Endothelial cell of umbilical vein (primary cell): ENCODE results near the gene ZNF678. TPM values are rescaled to one million over a fixed set of nuclear protein-coding genes. Genes with fewer than 3 reads are reported as not detected.

ENCODE experiments used
- BruUV-seq: library from RNA; stranded (reverse); fragments of 400-500 nt; replicated peaks from 2 replicates; lab custom pipeline; 2021; lab: Mats Ljungman, UMichigan
- CTCF ChIA-PET: fragments of 300-600, 350-600 bp; sonication (Branson Sonifier 250); formaldehyde crosslinking; loops from one replicate; lab custom pipeline; 2021; ENCODE audit warnings: antibody characterized with exemption, inconsistent platforms; lab: Charles Lee
- POLR2A ChIA-PET: fragments of 300-600, 350-600 bp; sonication (Branson Sonifier 250); formaldehyde crosslinking; loops from one replicate; lab custom pipeline; 2021; ENCODE audit warnings: antibody characterized with exemption, inconsistent platforms; lab: Charles Lee
- DNase-seq: peaks from one replicate; pipeline ENCODE4 v3.0.0-alpha.2; 2011; ENCODE audit warnings: low read depth, low spot score
- FAIRE-seq: peaks from 2 replicates; lab custom pipeline; 2011; peaks lifted over from hg19 to GRCh38; lab: Jason Lieb, UNC
- H2AFZ ChIP-seq: 2 replicates; pipeline ENCODE4 v1.6.0; 2012; ENCODE audit warnings: low read depth, low read length, control low read depth, inconsistent platforms
- H3K27ac ChIP-seq: 2 replicates; pipeline ENCODE4 v1.5.1; 2011; ENCODE audit warnings: low read depth, mild to moderate bottlenecking, control low read depth, low read length, moderate library complexity; ENCODE audit not compliant: insufficient read depth
- H3K27me3 ChIP-seq, 2 experiments: 2 replicates each; pipeline versions ENCODE4 v1.6.0 to v1.6.1; 2011; ENCODE audit warnings: low read length in 2 of 2, mixed read lengths in 1 of 2; ENCODE audit not compliant: control insufficient read depth in 2 of 2, insufficient read depth in 2 of 2
- H3K36me3 ChIP-seq, 2 experiments: 2 replicates in 1 of 2; 3 replicates in 1 of 2; pipeline ENCODE4 v1.5.1; 2011; ENCODE audit warnings: low read length in 2 of 2, mild to moderate bottlenecking in 1 of 2, moderate library complexity in 1 of 2; ENCODE audit not compliant: control insufficient read depth in 2 of 2, insufficient read depth in 2 of 2; ENCODE audit errors: extremely low read depth in 1 of 2
- H3K4me1 ChIP-seq: 3 replicates; pipeline ENCODE4 v1.5.1; 2011; ENCODE audit warnings: mild to moderate bottlenecking, low read length; ENCODE audit not compliant: control insufficient read depth, insufficient read depth; ENCODE audit errors: extremely low read depth
- H3K4me2 ChIP-seq: 2 replicates; pipeline ENCODE4 v1.6.1; 2011; ENCODE audit warnings: low read length, control low read depth, mixed read lengths; ENCODE audit not compliant: insufficient read depth
- H3K4me3 ChIP-seq, 3 experiments: fragments of 200-600 bp in 1 of 3; sonication (generic), shearing (Covaris generic) in 1 of 3; replicated peaks in 1 of 3; 2 replicates each; pipeline ENCODE4 v1.5.1; 2011 to 2016; ENCODE audit warnings: control low read depth in 3 of 3, low read length in 3 of 3, mild to moderate bottlenecking in 2 of 3, inconsistent platforms in 1 of 3, low read depth in 1 of 3, moderate library complexity in 1 of 3; ENCODE audit not compliant: insufficient read depth in 1 of 3
- H3K79me2 ChIP-seq: 2 replicates; pipeline ENCODE4 v1.6.0; 2012; ENCODE audit warnings: low read length, inconsistent platforms; ENCODE audit not compliant: control insufficient read depth, insufficient read depth
- H3K9ac ChIP-seq: replicated peaks from 2 replicates; pipeline ENCODE3; 2011; ENCODE audit warnings: low read length, control low read depth; ENCODE audit not compliant: insufficient read depth; ENCODE audit errors: extremely low read depth
- H3K9me1 ChIP-seq: replicated peaks from 3 replicates; pipeline ENCODE4 v1.6.0; 2011; ENCODE audit warnings: mild to moderate bottlenecking, low read length; ENCODE audit not compliant: control insufficient read depth, insufficient read depth; ENCODE audit errors: extremely low read depth
- H3K9me3 ChIP-seq: replicated peaks from 2 replicates; pipeline ENCODE4 v1.5.1; 2012; ENCODE audit warnings: low read length, inconsistent platforms; ENCODE audit not compliant: control insufficient read depth, insufficient read depth
- H4K20me1 ChIP-seq: replicated peaks from 2 replicates; pipeline ENCODE3; 2011; ENCODE audit warnings: mild to moderate bottlenecking, low read length; ENCODE audit not compliant: control insufficient read depth, insufficient read depth; ENCODE audit errors: extremely low read depth
- EZH2 ChIP-seq: IDR thresholded peaks from 2 replicates; pipeline ENCODE4 v1.6.1; 2012; ENCODE audit warnings: borderline replicate concordance, low read depth, mild to moderate bottlenecking, moderate library complexity, low read length, inconsistent platforms; ENCODE audit not compliant: severe bottlenecking
- FOS ChIP-seq: IDR thresholded peaks from 2 replicates; pipeline ENCODE4 v1.6.1; 2011; ENCODE audit warnings: mild to moderate bottlenecking, low read length, moderate library complexity, borderline replicate concordance; ENCODE audit not compliant: insufficient read depth
- GATA2 ChIP-seq: IDR thresholded peaks from 2 replicates; pipeline ENCODE4 v1.7.0; 2011; ENCODE audit warnings: low read depth, mild to moderate bottlenecking, moderate library complexity, mixed read lengths, low read length; ENCODE audit not compliant: insufficient read length, insufficient read depth
- JUN ChIP-seq: IDR thresholded peaks from 2 replicates; pipeline ENCODE4 v1.6.1; 2011; ENCODE audit warnings: borderline replicate concordance, low read depth; ENCODE audit not compliant: insufficient read length, insufficient read depth
- MYC ChIP-seq: IDR thresholded peaks from one replicate; pipeline ENCODE4 v1.6.1; 2011; ENCODE audit warnings: mild to moderate bottlenecking, low read depth, low read length
- POLR2A ChIP-seq: IDR thresholded peaks from 2 replicates; pipeline ENCODE4 v1.6.1; 2012; ENCODE audit warnings: low read depth, mild to moderate bottlenecking, control low read depth, low read length
- POLR2AphosphoS5 ChIP-seq: IDR thresholded peaks from 2 replicates; pipeline ENCODE4 v1.6.1; 2012; ENCODE audit warnings: low read depth, mild to moderate bottlenecking, control low read depth, low read length, moderate library complexity; ENCODE audit not compliant: insufficient read depth
- dilution Hi-C: fragments of 300-500 bp; cut with MboI; formaldehyde crosslinking; loops from one replicate; pipeline ENCODE4 v1.15.0; 2019; ENCODE audit warnings: low sequenced_read_pairs; ENCODE audit not compliant: extremely low pct_ligation_motif_present
- intact Hi-C: fragments of 100-400 bp; cut with micrococcal nuclease; formaldehyde crosslinking; loops from one replicate; pipeline ENCODE4 v1.10.0; 2022
- polyA plus RNA-seq, 4 experiments: library from polyadenylated mRNA; depleted of rRNA in 3 of 4; stranded (reverse) in 3 of 4; unstranded in 1 of 4; fragments of >200 nt; gene quantifications; 2 replicates each; pipeline versions ENCODE4 v1.2.1 to v1.2.3, GENCODE V29; 2011 to 2012; ENCODE audit warnings: missing spikeins in 1 of 4
- total RNA-seq: library from RNA; stranded (reverse); gene quantifications from 2 replicates; pipeline ENCODE4 v1.2.3, GENCODE V29; 2021
- TF ChIP-seq, protein P1 (sequence below): IDR thresholded peaks from 2 replicates; pipeline ENCODE4 v1.6.1; 2011; ENCODE audit not compliant: insufficient read depth, insufficient read length
- TF ChIP-seq, protein P2 (sequence below), 2 donors: IDR thresholded peaks; 1 replicate in 1 of 2; 2 replicates in 1 of 2; pipeline ENCODE4 v1.5.1; 2011; ENCODE audit warnings: low read length in 2 of 2, mild to moderate bottlenecking in 2 of 2, moderate library complexity in 2 of 2, control low read depth in 1 of 2, inconsistent platforms in 1 of 2, low read depth in 1 of 2; ENCODE audit not compliant: insufficient read depth in 1 of 2; ENCODE audit errors: extremely low read depth in 1 of 2

Gene ZNF678
- total and polyA plus RNA-seq, 2 donors (not counting 3 experiments of a cell fraction or from before 2014, with no cell fraction given) = 2.1 to 7.7 TPM

DNA sequence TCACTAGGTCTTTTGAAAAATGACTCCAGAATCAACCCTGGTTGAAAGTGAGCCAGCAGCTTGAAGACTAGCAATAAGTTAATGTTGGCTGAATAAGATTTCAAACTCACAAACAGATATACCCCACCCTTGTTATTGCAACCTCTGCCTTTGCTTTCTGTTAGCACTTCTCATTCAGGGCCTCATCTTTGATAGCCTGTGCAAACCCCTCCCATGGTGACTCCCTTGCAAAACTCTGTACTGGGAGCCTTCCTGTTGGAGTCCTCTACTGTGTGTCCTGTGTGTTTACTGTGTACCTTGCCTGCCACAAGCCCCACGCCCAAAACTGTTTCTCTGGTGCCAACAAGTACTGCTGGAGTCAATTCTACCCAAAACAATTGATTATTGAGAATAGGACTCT, 50.2 kb downstream of the ZNF678 start:
- ChIA-PET POLR2A (no interaction called here), CTCF (no interaction called here)
- Histone ChIP-seq H3K9me3 (no peaks in the 10 kb centered on the region), H3K79me2 (no peaks in the 10 kb centered on the region), H4K20me1 (no peaks in the 10 kb centered on the region), H3K9me1 (no peaks in the 10 kb centered on the region), H3K4me3 (no peak overlapping the region), H3K36me3 (peaks cover 2 to 5% of the 10 kb centered on the region in 2 experiments), H3K27me3 (no peaks in the 10 kb centered on the region), H3K4me2 (no peak overlapping the region), H3K4me1 (no peaks in the 10 kb centered on the region), H2AFZ (no peak overlapping the region), H3K27ac (no peak overlapping the region), H3K9ac (no peak overlapping the region)
- DNase-seq (no peak), FAIRE-seq (no peak)
- dilution Hi-C loops (no loop called here), intact Hi-C loops (no loop called here)
- no TSS peak for BruUV-seq
- no peak for TF ChIP-seq JUN
- no peak for TF ChIP-seq EZH2
- TF ChIP-seq POLR2AphosphoS5 = no peak
- no peak for TF ChIP-seq FOS
- TF ChIP-seq MYC = no peak
- TF ChIP-seq, protein P1, sequence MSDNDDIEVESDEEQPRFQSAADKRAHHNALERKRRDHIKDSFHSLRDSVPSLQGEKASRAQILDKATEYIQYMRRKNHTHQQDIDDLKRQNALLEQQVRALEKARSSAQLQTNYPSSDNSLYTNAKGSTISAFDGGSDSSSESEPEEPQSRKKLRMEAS = no peak
- no peak for TF ChIP-seq POLR2A
- no peak for TF ChIP-seq GATA2
- TF ChIP-seq, protein P2, sequence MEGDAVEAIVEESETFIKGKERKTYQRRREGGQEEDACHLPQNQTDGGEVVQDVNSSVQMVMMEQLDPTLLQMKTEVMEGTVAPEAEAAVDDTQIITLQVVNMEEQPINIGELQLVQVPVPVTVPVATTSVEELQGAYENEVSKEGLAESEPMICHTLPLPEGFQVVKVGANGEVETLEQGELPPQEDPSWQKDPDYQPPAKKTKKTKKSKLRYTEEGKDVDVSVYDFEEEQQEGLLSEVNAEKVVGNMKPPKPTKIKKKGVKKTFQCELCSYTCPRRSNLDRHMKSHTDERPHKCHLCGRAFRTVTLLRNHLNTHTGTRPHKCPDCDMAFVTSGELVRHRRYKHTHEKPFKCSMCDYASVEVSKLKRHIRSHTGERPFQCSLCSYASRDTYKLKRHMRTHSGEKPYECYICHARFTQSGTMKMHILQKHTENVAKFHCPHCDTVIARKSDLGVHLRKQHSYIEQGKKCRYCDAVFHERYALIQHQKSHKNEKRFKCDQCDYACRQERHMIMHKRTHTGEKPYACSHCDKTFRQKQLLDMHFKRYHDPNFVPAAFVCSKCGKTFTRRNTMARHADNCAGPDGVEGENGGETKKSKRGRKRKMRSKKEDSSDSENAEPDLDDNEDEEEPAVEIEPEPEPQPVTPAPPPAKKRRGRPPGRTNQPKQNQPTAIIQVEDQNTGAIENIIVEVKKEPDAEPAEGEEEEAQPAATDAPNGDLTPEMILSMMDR (IDR thresholded peaks at IDR 0.05; ENCODE audit: extremely low read depth in 1 of 2, insufficient read depth in 1 of 2, low read depth in 1 of 2, low read length in 2 of 2) = no peak
